ENCODE data around the gene CD27.

The CD27 gene

DNA sequence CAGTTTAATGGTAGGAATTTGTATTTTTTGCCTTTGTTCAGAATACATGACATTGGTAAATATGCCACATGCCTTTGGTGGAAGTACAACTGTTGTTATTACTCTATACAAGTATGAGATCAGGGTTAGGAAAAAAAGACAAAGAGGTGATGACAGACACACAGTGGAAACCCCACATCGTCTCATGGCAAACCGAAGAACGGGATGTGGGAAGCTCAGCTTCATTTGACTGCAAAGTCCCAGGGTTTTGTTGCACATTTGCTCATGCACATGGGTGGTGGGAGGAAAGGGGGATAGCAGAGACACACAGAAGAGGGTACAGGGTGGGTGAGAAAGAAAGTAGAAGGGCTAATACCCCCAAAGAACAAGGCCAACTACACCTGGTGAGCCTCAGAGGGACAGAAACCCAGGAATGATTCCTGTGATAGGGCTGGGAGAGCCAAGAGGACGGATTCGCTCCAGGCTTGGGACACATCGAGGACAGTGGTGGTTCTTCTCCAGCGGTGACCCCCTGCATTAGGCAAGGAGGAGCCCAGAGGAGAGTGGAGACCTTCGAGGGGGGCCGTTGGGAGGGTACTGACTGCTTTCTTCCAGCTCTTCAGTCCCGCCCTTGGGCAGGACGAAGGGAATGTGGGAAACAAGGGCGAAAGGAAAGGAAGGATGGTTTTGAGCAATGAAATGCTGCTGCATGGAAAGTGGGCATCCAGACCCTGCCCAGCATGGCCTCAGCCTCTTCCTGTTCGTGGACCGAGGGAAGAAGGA is 17.7 kb downstream of the CD27 start:
- H3K9me3 ChIP-seq (replicated peaks; ENCODE audit: insufficient read depth, low read length) = no peaks in the 10 kb centered on the region
- H3F3A ChIP-seq (ENCODE audit: insufficient read depth, low read length) = peaks cover 34% of the 10 kb centered on the region
- H2AFZ ChIP-seq (ENCODE audit: low read length) = no peak overlapping the region
- peak overlapping the region; percentile 3; the same call in 1 of the 2 replicates for H3K4me3 ChIP-seq (ENCODE audit: low read length)
- H3K4me2 ChIP-seq (ENCODE audit: low read depth, low read length) = peak overlapping the region; percentile 91
- TF ChIP-seq EZH2 (optimal IDR thresholded peaks at IDR 0.05; ENCODE audit: low read depth, low read length) (no peak), EZH2phosphoT487 (IDR thresholded peaks at IDR 0.05; ENCODE audit: low read length) (no peak)
- TF ChIP-seq, protein P1, sequence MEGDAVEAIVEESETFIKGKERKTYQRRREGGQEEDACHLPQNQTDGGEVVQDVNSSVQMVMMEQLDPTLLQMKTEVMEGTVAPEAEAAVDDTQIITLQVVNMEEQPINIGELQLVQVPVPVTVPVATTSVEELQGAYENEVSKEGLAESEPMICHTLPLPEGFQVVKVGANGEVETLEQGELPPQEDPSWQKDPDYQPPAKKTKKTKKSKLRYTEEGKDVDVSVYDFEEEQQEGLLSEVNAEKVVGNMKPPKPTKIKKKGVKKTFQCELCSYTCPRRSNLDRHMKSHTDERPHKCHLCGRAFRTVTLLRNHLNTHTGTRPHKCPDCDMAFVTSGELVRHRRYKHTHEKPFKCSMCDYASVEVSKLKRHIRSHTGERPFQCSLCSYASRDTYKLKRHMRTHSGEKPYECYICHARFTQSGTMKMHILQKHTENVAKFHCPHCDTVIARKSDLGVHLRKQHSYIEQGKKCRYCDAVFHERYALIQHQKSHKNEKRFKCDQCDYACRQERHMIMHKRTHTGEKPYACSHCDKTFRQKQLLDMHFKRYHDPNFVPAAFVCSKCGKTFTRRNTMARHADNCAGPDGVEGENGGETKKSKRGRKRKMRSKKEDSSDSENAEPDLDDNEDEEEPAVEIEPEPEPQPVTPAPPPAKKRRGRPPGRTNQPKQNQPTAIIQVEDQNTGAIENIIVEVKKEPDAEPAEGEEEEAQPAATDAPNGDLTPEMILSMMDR (IDR thresholded peaks at IDR 0.05; ENCODE audit: low read length) = no peak
- H4K20me1 ChIP-seq (ENCODE audit: insufficient read depth, low read length) = no peaks in the 10 kb centered on the region
- H3K4me1 ChIP-seq (ENCODE audit: low read length) = peaks cover 32% of the 10 kb centered on the region
- no peaks in the 10 kb centered on the region for H3K27me3 ChIP-seq (replicated peaks; ENCODE audit: insufficient read depth, low read length)
- H3K9ac ChIP-seq (ENCODE audit: low read length) = peak overlapping the region; percentile 29; the same call in 1 of the 2 replicates
- peaks cover 12% of the 10 kb centered on the region for H3K36me3 ChIP-seq (replicated peaks; ENCODE audit: insufficient read depth, low read length)
- no peak for DNase-seq
- no peaks in the 10 kb centered on the region for H3K9me2 ChIP-seq (replicated peaks; ENCODE audit: insufficient read depth, low read length)
- H3K79me2 ChIP-seq (ENCODE audit: low read length) = peaks cover 59% of the 10 kb centered on the region
- peak overlapping the region; percentile 93 for H3K27ac ChIP-seq (ENCODE audit: low read length)

DNA sequence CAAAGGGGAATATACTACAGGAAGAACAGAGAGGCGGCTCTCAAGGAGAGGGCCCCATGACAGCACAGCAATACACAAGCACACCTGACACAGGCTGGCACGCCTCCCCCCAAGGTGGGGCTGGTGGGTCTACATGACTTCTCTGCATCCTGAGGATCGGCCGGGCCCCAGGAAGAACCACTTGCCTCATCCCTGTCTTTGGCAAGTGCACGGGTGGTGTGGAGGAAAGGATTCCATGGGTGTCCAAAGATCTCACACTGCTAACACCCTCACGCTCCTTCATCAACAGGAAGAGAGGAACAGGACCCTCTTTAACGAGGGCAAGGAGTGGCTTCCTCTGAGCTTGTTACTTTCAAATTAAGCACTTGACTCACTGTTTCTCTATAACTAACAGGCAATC is 18.5 kb downstream of the CD27 start:
- Histone ChIP-seq H3K4me1 (ENCODE audit: low read length) (peaks cover 35% of the 10 kb centered on the region), H3F3A (ENCODE audit: insufficient read depth, low read length) (peaks cover 34% of the 10 kb centered on the region), H3K79me2 (ENCODE audit: low read length) (peaks cover 59% of the 10 kb centered on the region), H3K27me3 (replicated peaks; ENCODE audit: insufficient read depth, low read length) (no peaks in the 10 kb centered on the region), H3K4me3 (ENCODE audit: low read length) (no peak overlapping the region), H3K4me2 (ENCODE audit: low read depth, low read length) (no peak overlapping the region), H3K9ac (ENCODE audit: low read length) (no peak overlapping the region), H3K27ac (ENCODE audit: low read length) (no peak overlapping the region), H4K20me1 (ENCODE audit: insufficient read depth, low read length) (no peaks in the 10 kb centered on the region), H3K9me2 (replicated peaks; ENCODE audit: insufficient read depth, low read length) (no peaks in the 10 kb centered on the region), H3K36me3 (replicated peaks; ENCODE audit: insufficient read depth, low read length) (peaks cover 9% of the 10 kb centered on the region), H3K9me3 (replicated peaks; ENCODE audit: insufficient read depth, low read length) (no peaks in the 10 kb centered on the region), H2AFZ (ENCODE audit: low read length) (no peak overlapping the region)
- no peak for DNase-seq
- TF ChIP-seq, protein P1 (IDR thresholded peaks at IDR 0.05; ENCODE audit: low read length) = no peak
- no peak for TF ChIP-seq EZH2phosphoT487 (IDR thresholded peaks at IDR 0.05; ENCODE audit: low read length)
- TF ChIP-seq EZH2 (optimal IDR thresholded peaks at IDR 0.05; ENCODE audit: low read depth, low read length) = no peak

DNA sequence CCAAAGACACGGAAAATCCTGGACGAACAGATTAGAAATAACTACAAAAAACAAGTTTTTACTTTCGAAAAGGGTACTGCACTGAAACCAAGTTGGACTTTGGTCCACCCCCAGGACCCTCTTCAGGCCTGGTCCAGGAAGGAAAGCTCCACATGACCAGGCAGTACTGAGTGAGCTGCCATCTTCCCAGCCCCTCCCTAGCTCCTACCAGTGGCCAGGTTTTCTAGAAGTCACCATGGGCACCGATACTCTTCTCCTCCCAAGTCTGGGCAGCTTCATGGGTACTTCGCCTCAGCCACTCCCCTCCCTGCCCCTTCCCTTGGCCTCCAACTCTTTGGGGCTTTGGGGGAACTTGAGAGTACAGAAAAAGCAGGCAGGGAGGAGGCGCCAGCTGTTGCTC is 19.1 kb downstream of the CD27 start:
- Histone ChIP-seq H4K20me1 (ENCODE audit: insufficient read depth, low read length) (no peaks in the 10 kb centered on the region), H3K36me3 (replicated peaks; ENCODE audit: insufficient read depth, low read length) (peaks cover 3% of the 10 kb centered on the region), H3K4me2 (ENCODE audit: low read depth, low read length) (no peak overlapping the region), H3K27me3 (replicated peaks; ENCODE audit: insufficient read depth, low read length) (no peaks in the 10 kb centered on the region), H2AFZ (ENCODE audit: low read length) (no peak overlapping the region), H3K27ac (ENCODE audit: low read length) (no peak overlapping the region), H3K9ac (ENCODE audit: low read length) (no peak overlapping the region), H3K4me3 (ENCODE audit: low read length) (no peak overlapping the region), H3K9me2 (replicated peaks; ENCODE audit: insufficient read depth, low read length) (no peaks in the 10 kb centered on the region), H3K79me2 (ENCODE audit: low read length) (peaks cover 57% of the 10 kb centered on the region), H3K9me3 (replicated peaks; ENCODE audit: insufficient read depth, low read length) (no peaks in the 10 kb centered on the region), H3F3A (ENCODE audit: insufficient read depth, low read length) (peaks cover 37% of the 10 kb centered on the region), H3K4me1 (ENCODE audit: low read length) (peaks cover 40% of the 10 kb centered on the region)
- DNase-seq = no peak
- TF ChIP-seq EZH2phosphoT487 (IDR thresholded peaks at IDR 0.05; ENCODE audit: low read length) (no peak), EZH2 (optimal IDR thresholded peaks at IDR 0.05; ENCODE audit: low read depth, low read length) (no peak)
- TF ChIP-seq, protein P1 (IDR thresholded peaks at IDR 0.05; ENCODE audit: low read length) = no peak
